ENCODE data around the gene TRDN.
"Not testable (repeated sequence)": the region's sequence is repeated elsewhere in the genome, so short reads cannot be mapped to it uniquely, and the experiment has no call there.

TRDN gene

DNA sequence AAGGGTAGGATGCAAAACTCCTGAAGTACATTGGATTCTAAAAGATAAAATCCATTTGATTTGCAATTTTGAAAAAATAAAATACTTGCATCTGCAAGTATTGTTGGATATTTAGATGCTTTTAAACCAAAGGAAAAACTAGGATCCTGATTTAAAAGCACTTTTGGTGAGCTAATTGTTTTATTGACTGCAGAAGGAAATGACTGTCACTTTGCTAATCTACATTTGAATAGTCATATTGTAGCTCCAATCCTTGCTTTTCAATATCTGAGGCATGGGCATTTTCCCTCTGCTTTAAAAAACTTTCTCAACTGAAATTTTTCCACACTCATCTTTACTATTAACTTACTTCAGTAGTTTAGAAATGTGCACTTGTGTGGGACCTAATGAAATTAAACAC is 74.1 kb downstream of the TRDN start:
- DNase-seq (ENCODE audit: low read depth), result no peak

DNA sequence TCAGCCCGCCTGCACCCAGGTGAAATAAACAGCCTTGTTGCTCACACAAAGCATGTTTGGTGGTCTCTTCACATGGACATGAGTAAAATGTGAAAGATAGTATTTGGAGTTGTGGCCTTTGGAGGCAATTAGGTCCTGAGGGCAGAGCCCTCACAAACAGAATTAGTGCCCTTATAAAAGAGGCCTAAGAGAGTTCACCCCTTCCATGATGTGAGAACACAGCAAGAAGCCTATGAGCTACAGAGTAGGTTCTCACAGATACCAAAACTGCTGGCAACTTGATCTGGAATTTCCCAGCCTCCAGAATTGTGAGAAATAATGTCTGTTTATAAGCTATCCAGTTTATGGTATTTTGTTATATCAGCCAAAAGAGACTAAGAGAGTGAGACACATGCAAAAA is 74.5 kb downstream of the TRDN start:
- no peak for DNase-seq (ENCODE audit: low read depth)

- DNase-seq (ENCODE audit: low read depth), result not testable (repeated sequence)
Measured at GRCh38 chr6:123559816-123560215, 76.9 kb downstream of the TRDN start.

GRCh38 chr6:123557474-123557873 is 79.3 kb downstream of the TRDN start:
- DNase-seq (ENCODE audit: low read depth), result not testable (repeated sequence)

DNA sequence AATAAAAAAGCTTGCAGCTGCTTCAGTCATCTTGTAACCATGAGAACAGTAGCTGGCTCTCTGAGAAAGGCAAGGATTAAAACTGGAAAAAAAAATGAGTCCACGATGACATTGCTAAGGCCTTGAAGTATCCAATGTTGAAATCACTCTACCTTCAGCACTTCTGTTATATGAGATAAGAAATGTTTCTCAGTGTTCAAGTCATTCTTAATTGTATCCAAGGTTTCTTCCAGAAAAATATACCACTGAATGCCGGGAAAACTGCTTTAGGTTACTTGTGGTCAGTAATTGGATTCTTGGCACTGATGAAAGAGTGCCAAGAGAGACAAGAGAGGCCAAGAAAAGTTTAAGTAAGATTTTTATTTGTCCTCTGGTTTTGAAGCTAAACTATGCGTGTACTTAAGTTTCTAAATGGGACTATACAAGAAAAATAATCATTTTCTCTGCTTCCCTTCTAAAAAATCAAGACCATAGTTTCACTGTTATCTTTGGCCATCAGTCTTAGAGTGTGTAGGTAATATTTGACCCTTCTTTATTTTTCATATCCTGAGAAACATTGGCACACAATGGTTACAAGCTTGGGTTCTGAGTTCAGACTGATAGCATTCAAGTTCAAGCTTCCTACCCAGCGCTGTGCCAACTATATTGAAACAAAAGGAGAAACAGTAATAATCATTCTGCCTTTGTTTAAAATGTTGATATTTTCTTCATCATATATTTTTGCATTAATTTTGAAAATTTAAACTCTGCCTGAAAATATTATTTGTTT is 84.6 kb downstream of the TRDN start:
- DNase-seq (ENCODE audit: low read depth), result no peak

- DNase-seq (ENCODE audit: low read depth), result no peak
Measured at GRCh38 chr6:123550052-123550617, 86.6 kb downstream of the TRDN start.

GRCh38 chr6:123549476-123549875 is 87.3 kb downstream of the TRDN start:
- no peak for DNase-seq (ENCODE audit: low read depth)

- DNase-seq (ENCODE audit: low read depth), result no peak
Measured at GRCh38 chr6:123547216-123547978, 89.4 kb downstream of the TRDN start.

DNA sequence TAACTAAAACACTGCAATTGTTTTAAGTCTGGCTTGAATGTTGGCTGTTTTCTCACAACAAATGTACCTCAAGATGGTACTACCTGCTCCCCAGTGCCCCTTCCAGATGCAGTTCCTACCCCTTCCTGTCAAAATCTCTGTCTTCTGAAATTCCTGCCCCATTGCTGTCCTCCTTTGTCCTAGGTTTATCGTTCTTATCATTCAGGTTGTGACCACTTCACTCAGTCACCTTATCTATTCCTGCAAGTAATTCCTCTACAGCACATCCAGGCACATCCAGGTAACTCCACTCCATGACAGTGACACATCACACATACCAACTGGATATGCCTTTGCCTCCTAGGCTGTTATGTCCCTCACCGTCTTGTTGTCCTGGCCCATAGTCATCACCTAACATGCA is 90.2 kb downstream of the TRDN start:
- no peak for DNase-seq (ENCODE audit: low read depth)

DNA sequence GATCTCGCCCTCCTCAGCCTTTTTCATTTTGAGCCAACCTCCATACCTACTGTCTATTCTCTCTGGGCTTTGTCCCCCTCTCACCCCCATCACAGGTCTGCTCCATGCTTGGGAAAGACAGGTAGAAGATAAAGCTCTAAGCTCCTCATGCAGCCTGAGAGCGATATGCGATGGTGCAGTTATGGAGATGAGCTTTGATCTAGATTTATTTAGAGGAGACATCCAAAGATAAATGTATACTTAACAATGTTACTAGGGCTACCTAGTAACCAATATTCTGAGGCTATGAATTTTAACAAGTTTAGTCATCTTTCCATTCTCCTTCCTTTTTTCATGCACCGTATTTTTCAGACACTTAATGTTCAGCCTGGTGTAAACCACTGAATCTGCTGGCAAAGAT is 95.3 kb downstream of the TRDN start:
- DNase-seq (ENCODE audit: low read depth), result no peak

DNA sequence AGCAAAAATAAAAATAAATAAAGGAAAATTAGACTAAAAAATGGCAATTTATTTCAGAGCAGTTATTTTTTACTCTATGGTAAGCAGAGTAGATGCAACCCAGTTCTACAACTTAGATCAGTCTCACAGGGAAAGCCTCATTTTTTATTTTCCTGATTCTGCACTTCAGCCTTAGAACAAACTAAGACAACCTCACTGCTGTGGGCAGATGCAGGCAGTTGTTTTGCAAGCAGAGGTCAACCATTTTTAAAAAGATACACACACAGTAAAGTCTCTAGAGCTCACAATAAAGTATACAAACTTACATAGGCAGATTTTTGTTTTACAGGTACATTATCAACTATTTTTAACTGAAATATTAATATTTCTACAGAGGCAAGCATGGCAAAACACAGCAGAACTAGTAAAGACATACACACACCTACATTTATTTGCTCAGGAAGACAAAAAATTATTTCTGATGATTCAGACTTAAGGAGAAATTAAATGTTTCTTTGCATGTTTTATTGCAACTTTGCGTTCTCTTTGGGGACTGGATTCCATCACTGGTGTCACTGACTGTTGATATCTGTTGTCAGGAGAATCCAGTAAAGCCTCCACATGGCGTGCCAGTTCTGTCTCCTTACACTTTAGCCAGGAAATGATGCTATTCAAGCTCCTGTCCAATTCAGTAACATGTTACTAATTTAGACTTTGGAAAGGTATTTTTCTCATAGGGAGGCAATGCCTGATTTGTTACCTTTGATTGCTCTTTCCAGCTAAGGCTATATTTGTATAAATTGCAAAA is 102.7 kb downstream of the TRDN start:
- no peak for DNase-seq (ENCODE audit: low read depth)

- no peak for DNase-seq (ENCODE audit: low read depth)
Measured at GRCh38 chr6:123529843-123530242, 106.9 kb downstream of the TRDN start.

DNA sequence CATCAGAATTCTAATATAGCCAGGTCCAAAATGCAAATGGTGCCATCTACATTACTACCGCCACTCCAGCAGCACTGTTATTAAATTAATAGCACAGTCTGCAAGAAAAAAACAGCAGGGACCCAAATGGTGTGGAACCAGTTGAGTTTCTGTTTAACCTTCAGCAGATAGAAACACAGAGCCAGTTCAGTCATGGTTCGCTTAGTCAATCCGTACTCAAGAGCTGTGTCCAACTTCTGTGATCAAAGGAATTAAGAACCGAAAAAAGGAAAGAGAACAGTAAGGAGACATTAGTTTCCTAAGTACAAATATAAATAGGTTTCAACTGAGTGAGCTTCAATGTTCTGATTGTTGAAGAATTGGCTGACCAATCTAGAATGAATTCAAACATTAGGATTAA is 107.7 kb downstream of the TRDN start:
- DNase-seq (ENCODE audit: low read depth), result no peak

DNA sequence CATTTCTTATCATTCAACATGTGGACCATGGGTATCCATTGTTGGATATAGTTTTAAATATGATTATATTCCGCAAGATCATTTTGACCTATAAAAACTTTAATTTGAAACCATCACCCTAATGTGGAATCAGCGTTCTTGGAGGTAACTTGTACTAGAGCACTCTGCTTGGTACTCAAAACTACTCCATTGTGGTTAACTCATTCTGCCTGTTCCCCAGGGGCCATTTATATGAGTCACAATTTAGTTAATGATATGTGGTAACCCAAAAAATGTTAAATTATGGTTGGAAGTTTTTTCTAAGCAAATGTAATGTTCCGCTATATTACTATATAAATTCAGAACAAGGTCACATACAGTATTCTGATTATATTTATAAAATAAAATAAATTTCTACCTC is 109.3 kb downstream of the TRDN start:
- DNase-seq (ENCODE audit: low read depth), result no peak

DNA sequence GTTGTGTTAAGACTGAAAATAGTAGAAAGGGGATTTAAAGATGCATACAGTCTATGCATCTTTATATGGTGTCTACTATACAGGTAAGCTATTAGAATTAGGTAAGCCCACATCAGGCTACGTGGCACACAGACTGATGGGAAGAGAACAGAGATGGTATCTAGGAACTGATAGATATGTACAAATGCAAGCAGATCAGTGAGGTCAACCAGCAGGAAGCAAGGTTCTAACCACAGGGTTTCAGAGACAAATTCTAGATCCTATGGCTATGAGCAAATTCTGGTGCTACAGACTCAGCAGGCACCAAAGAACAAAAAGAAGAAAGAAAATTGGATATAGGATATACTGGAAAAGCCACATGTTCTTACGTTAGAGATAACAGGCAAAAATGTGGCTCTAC is 110.6 kb downstream of the TRDN start:
- DNase-seq (ENCODE audit: low read depth), result no peak

DNA sequence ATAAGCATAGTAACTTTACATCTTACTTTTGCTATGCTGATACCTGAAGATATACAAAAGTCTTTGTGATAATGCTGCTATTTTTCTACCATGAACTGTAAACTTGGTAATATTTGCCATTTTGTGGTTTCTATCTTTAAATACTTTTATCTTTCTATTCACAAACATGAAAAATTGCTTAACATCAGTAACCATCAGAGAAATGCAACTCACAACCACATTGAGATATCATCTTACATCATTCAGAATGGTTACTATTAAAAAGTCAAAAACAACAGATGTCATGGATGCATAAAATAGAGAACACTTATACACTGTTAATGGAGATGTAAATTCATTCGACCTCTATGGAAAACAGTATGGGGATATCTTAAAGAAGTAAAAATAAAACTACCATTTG is 112.0 kb downstream of the TRDN start:
- no peak for DNase-seq (ENCODE audit: low read depth)

- no peak for DNase-seq (ENCODE audit: low read depth)
Measured at GRCh38 chr6:123520217-123520616, 116.5 kb downstream of the TRDN start.

DNA sequence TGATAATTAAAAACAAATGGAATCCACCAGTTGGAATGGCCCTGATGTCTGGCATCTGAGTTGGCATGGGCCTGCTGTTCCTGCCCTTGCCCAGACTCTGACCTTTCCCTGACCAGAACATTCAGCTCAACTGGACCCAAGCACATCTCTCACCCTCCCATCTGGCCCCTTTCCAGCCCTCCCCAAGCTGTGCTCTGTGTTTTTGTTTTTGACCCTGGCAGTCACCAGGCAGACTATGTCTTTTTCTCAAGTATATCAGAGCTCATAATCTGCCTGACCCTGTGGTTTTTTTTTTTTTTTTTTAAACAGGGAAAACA is 117.6 kb downstream of the TRDN start:
- no peak for DNase-seq (ENCODE audit: low read depth)

GRCh38 chr6:123518441-123519188 is 118.1 kb downstream of the TRDN start:
- DNase-seq (ENCODE audit: low read depth), result no peak

DNA sequence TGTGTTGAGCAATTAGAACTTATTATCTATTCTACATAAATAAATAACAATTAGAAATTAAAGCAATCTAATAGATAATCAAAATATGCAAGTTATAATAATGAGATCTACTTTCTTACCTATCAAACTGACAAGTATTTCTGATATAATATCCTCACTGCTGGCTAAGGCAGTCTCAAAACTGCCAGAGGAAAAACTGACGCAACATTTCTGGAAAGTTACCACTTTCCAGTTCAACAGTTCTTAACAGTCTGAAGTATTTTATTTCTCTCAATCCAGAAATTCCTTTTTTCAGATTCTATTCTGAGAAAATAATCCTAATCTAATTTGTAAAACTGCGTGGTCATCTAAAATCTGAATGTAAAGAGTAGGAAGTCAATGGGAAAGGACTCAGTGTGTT is 121.0 kb downstream of the TRDN start:
- no peak for DNase-seq (ENCODE audit: low read depth)

- DNase-seq (ENCODE audit: low read depth), result no peak
Measured at GRCh38 chr6:123509112-123509511, 127.6 kb downstream of the TRDN start.

DNA sequence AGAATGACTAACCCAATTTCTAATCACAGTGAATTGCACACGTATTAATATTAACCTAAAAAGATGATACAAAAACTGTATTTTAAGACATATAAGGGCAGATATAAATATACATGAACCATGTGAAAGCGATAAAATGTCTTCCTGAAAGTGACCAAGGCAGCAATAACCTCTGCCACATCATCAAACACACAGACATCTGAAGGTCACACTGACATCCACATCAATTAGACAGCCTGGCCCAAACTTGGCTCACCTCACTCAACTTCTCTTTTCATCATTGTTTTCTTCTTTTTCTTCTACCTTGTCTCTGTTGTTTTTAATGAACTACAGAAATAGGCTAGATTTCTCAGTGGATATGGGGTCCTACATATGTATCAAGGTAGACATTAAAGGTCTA is 128.5 kb downstream of the TRDN start:
- no peak for DNase-seq (ENCODE audit: low read depth)

Measured in activated T-cell treated with anti-CD3 and anti-CD28 coated beads for 24 hours (primary cell).